Measurements from ENCODE around the gene POU6F2.
A peak's percentile ranks its signal among the peaks of the same experiment; 100 is the strongest.

POU6F2 gene

GRCh38 chr7:39383136-39383535 is 405.4 kb downstream of the POU6F2 start:
- peak; percentile 4 for DNase-seq (ENCODE audit: low read depth)
- no peak for TF ChIP-seq CTCF (conservative IDR thresholded peaks at IDR 0.05; ENCODE audit: low read depth, low read length)
- H3K4me3 ChIP-seq (ENCODE audit: low read depth, low read length): no peak overlapping the region

GRCh38 chr7:39384386-39384785 is 406.7 kb downstream of the POU6F2 start:
- DNase-seq (ENCODE audit: low read depth): no peak
- no peak overlapping the region for H3K4me3 ChIP-seq (ENCODE audit: low read depth, low read length)
- TF ChIP-seq CTCF (conservative IDR thresholded peaks at IDR 0.05; ENCODE audit: low read depth, low read length): no peak

- TF ChIP-seq CTCF (conservative IDR thresholded peaks at IDR 0.05; ENCODE audit: low read depth, low read length): no peak
Observed at GRCh38 chr7:39386718-39387117, 409.0 kb downstream of the POU6F2 start.

GRCh38 chr7:39392151-39392550 is 414.4 kb downstream of the POU6F2 start:
- H3K4me3 ChIP-seq (ENCODE audit: low read depth, low read length): no peak overlapping the region
- no peak for TF ChIP-seq CTCF (conservative IDR thresholded peaks at IDR 0.05; ENCODE audit: low read depth, low read length)
- DNase-seq (ENCODE audit: low read depth): no peak

More at GRCh38 chr7:39386718-39387117, 409.0 kb downstream of the POU6F2 start:
- no peak overlapping the region for H3K4me3 ChIP-seq (ENCODE audit: low read depth, low read length)
- DNase-seq (ENCODE audit: low read depth): no peak

- no peak overlapping the region for H3K4me3 ChIP-seq (ENCODE audit: low read depth, low read length)
- DNase-seq (ENCODE audit: low read depth): peak; percentile 2
- TF ChIP-seq CTCF (conservative IDR thresholded peaks at IDR 0.05; ENCODE audit: low read depth, low read length): no peak
Observed at GRCh38 chr7:39394105-39394680, 416.5 kb downstream of the POU6F2 start.

GRCh38 chr7:39399458-39399857 is 421.7 kb downstream of the POU6F2 start:
- no peak for DNase-seq (ENCODE audit: low read depth)
- no peak overlapping the region for H3K4me3 ChIP-seq (ENCODE audit: low read depth, low read length)
- TF ChIP-seq CTCF (conservative IDR thresholded peaks at IDR 0.05; ENCODE audit: low read depth, low read length): no peak

GRCh38 chr7:39399986-39400385 is 422.3 kb downstream of the POU6F2 start:
- H3K4me3 ChIP-seq (ENCODE audit: low read depth, low read length): no peak overlapping the region
- TF ChIP-seq CTCF (conservative IDR thresholded peaks at IDR 0.05; ENCODE audit: low read depth, low read length): no peak
- DNase-seq (ENCODE audit: low read depth): no peak

All from choroid plexus epithelial cell (primary cell).